ENCODE measurements around the gene MAPKAP1. TPM values are rescaled to one million over a fixed set of nuclear protein-coding genes. Genes with fewer than 3 reads are reported as not detected.

Gene MAPKAP1
- total RNA-seq, 4 donors from 2014 or later = 76.5 to 141 (median 87.5) TPM

DNA sequence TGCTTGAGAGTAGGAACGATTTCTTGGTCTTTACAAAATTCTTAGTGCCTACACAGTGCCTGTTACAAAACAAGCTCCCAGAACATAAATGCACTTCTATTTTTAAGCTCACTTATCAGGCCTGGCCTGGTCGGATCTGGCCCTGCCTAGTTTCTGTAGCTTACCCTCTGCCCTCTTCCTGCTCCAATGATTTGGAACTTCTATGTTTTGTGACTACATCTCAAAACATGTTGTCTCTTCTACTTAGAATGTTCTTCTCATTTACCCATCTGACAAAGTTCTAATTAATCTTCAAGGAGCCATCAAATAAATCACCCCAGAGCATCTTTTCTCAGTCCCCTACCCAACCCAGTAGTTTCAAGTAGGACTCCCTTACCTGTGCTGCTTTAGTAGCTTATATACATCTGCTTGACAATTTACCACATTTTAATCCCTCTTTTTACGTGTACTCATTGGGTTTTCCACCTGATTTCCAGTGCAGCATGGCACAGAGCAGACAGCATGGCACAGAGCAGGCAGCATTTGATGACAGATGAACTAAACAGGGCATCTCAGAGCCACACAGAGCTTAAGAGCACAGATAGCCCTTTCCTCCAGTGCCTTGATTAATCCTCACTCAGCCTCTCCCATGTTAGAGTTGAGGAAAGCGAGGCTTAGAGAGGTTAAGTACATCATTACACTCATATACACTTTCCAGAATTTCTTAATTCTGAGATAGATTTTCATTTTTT is 171.9 kb downstream of the MAPKAP1 start:
- H3K27me3 ChIP-seq = no peaks in the 10 kb centered on the region
- H3K4me3 ChIP-seq = no peak overlapping the region
- no peaks in the 10 kb centered on the region for H3K9me3 ChIP-seq
- no peak for ATAC-seq
- no peaks in the 10 kb centered on the region for H3K36me3 ChIP-seq
- 68 to 70% methylated on average over 4 of the region's 4 CpGs for WGBS, 2 donors (ENCODE audit: low coverage in 1 of 2)
- no peak overlapping the region for H3K27ac ChIP-seq
- TF ChIP-seq EP300 (IDR thresholded peaks at IDR 0.05) = no peak
- TF ChIP-seq POLR2AphosphoS5 (IDR thresholded peaks at IDR 0.05) = no peak
- TF ChIP-seq POLR2A (IDR thresholded peaks at IDR 0.05) = no peak
- TF ChIP-seq, protein P1, sequence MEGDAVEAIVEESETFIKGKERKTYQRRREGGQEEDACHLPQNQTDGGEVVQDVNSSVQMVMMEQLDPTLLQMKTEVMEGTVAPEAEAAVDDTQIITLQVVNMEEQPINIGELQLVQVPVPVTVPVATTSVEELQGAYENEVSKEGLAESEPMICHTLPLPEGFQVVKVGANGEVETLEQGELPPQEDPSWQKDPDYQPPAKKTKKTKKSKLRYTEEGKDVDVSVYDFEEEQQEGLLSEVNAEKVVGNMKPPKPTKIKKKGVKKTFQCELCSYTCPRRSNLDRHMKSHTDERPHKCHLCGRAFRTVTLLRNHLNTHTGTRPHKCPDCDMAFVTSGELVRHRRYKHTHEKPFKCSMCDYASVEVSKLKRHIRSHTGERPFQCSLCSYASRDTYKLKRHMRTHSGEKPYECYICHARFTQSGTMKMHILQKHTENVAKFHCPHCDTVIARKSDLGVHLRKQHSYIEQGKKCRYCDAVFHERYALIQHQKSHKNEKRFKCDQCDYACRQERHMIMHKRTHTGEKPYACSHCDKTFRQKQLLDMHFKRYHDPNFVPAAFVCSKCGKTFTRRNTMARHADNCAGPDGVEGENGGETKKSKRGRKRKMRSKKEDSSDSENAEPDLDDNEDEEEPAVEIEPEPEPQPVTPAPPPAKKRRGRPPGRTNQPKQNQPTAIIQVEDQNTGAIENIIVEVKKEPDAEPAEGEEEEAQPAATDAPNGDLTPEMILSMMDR (IDR thresholded peaks at IDR 0.05) = no peak
- peaks cover 7 to 51% (median 9%) of the 10 kb centered on the region in 3 donors for H3K4me1 ChIP-seq

- no peaks in the 10 kb centered on the region for H3K9me3 ChIP-seq
- WGBS, 2 donors (ENCODE audit: low coverage in 1 of 2) = 80 to 88% methylated on average over 8 to 10 of the region's 10 CpGs
- H3K4me1 ChIP-seq = peaks cover 4 to 43% (median 9%) of the 10 kb centered on the region in 3 donors
- no peak overlapping the region for H3K27ac ChIP-seq
- no peak for ATAC-seq
- H3K4me3 ChIP-seq = no peak overlapping the region
- TF ChIP-seq EP300 (IDR thresholded peaks at IDR 0.05) = no peak
- TF ChIP-seq, protein P1 (IDR thresholded peaks at IDR 0.05) = no peak
- TF ChIP-seq POLR2AphosphoS5 (IDR thresholded peaks at IDR 0.05) = no peak
- TF ChIP-seq POLR2A (IDR thresholded peaks at IDR 0.05) = no peak
- no peaks in the 10 kb centered on the region for H3K27me3 ChIP-seq
- no peaks in the 10 kb centered on the region for H3K36me3 ChIP-seq
Measured at GRCh38 chr9:125532812-125533594, 174.0 kb downstream of the MAPKAP1 start.

DNA sequence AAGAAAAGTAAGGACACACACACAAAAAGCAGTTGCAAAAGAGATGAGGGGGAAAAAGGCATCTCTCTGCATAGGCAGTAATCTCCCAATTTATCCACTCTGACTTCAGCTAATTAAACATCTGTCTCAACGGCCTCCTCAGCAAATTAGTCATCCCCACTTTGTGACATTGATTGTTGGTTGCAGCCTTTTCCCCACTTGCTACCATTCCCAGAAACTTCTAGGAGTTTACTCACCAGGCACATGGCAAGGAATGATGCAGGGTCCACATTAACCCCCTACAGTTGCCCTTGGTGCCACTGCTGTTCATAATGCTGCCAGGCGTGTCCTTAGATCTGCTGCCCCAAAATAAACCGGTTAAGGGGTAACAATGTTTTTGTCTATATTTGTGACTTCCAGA is 174.6 kb downstream of the MAPKAP1 start:
- Histone ChIP-seq H3K4me1 (peaks cover 0 to 37% (median 4%) of the 10 kb centered on the region in 3 donors), H3K27me3 (no peaks in the 10 kb centered on the region), H3K36me3 (no peaks in the 10 kb centered on the region), H3K4me3 (no peak overlapping the region), H3K27ac (no peak overlapping the region), H3K9me3 (no peaks in the 10 kb centered on the region)
- ATAC-seq = no peak
- TF ChIP-seq POLR2A (IDR thresholded peaks at IDR 0.05) (no peak), POLR2AphosphoS5 (IDR thresholded peaks at IDR 0.05) (peak; percentile 32)
- WGBS, 2 donors (ENCODE audit: low coverage in 1 of 2) = 42 to 66% methylated on average over 3 of the region's 3 CpGs

- 81 to 90% methylated on average over 5 of the region's 5 CpGs for WGBS, 2 donors (ENCODE audit: low coverage in 1 of 2)
- peaks cover 0 to 46% (median 0%) of the 10 kb centered on the region in 3 donors for H3K4me1 ChIP-seq
- H3K27me3 ChIP-seq = no peaks in the 10 kb centered on the region
- no peak overlapping the region for H3K4me3 ChIP-seq
- H3K9me3 ChIP-seq = no peaks in the 10 kb centered on the region
- TF ChIP-seq POLR2A (IDR thresholded peaks at IDR 0.05) (no peak), EP300 (IDR thresholded peaks at IDR 0.05) (no peak), POLR2AphosphoS5 (IDR thresholded peaks at IDR 0.05) (no peak)
- TF ChIP-seq, protein P1 (IDR thresholded peaks at IDR 0.05) = no peak
- H3K36me3 ChIP-seq = no peaks in the 10 kb centered on the region
- ATAC-seq = no peak
- no peak overlapping the region for H3K27ac ChIP-seq
Measured at GRCh38 chr9:125529589-125530515, 177.2 kb downstream of the MAPKAP1 start.

- no peak overlapping the region for H3K4me3 ChIP-seq
- ATAC-seq = no peak
- H3K27me3 ChIP-seq = no peaks in the 10 kb centered on the region
- H3K9me3 ChIP-seq = no peaks in the 10 kb centered on the region
- H3K27ac ChIP-seq = no peak overlapping the region
- no peaks in the 10 kb centered on the region for H3K36me3 ChIP-seq
- peaks cover 0 to 48% (median 0%) of the 10 kb centered on the region in 3 donors for H3K4me1 ChIP-seq
- no peak for TF ChIP-seq EP300 (IDR thresholded peaks at IDR 0.05)
- no peak for TF ChIP-seq POLR2AphosphoS5 (IDR thresholded peaks at IDR 0.05)
- TF ChIP-seq POLR2A (IDR thresholded peaks at IDR 0.05) = no peak
- TF ChIP-seq, protein P1 (IDR thresholded peaks at IDR 0.05) = no peak
Measured at GRCh38 chr9:125529107-125529506, 177.9 kb downstream of the MAPKAP1 start.

Measured in gastroesophageal sphincter (tissue), 4 donors.